ENCODE measurements around the gene HHIPL1.
"Not testable (repeated sequence)": the region's sequence is repeated elsewhere in the genome, so short reads cannot be mapped to it uniquely, and the experiment has no call there.

HHIPL1 gene

GRCh38 chr14:99660794-99661193, 15.9 kb downstream of the HHIPL1 start:
- no peak for DNase-seq

GRCh38 chr14:99661206-99661605, 16.3 kb downstream of the HHIPL1 start:
- DNase-seq: not testable (repeated sequence)

DNA sequence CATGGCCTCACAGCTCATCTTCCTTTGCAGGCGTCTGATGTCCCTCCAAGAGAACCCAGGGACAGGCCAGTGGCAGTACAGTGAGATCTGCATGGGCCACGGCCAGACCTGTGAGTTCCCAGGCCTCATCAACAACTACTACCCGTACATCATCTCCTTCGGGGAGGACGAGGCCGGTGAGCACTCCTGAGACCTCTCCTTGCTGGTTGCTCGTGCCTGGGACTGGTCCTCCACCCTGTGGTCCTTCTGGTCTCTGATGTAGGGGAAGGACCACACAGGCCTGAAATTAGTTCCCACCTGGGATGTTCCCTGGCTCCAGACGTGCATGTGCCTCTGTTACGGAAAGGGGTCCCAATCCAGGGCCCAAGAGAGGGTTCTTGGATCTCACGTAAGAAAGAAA, 17.9 kb downstream of the HHIPL1 start:
- DNase-seq: no peak

- DNase-seq: no peak
Measured at GRCh38 chr14:99663386-99664057, 18.6 kb downstream of the HHIPL1 start.

GRCh38 chr14:99664058-99664936, 19.4 kb downstream of the HHIPL1 start:
- DNase-seq: peak in 4 of 14 donors; percentile 7 to 47 (median 34)

GRCh38 chr14:99664937-99665273, 20.0 kb downstream of the HHIPL1 start:
- DNase-seq: no peak

DNA sequence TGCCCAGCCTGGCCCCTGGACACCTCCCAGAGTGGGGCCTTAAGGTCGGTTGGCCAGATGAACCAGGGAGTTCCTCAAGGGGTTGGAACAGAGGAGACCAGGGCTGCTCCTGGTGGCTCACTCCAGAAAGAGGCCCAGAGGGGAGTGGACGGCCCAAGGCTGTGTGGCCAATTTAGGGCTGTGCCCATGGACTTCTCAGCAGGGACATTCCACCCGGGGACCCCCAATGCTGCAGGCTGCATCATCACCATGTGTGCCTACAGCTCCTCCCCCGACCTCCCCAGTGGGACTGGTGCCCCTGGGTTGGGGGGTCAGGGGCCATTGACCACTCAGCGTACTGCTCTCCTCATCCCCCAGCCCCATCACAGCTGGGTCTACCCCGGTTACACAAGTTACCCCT, 21.6 kb downstream of the HHIPL1 start:
- DNase-seq: no peak

DNA sequence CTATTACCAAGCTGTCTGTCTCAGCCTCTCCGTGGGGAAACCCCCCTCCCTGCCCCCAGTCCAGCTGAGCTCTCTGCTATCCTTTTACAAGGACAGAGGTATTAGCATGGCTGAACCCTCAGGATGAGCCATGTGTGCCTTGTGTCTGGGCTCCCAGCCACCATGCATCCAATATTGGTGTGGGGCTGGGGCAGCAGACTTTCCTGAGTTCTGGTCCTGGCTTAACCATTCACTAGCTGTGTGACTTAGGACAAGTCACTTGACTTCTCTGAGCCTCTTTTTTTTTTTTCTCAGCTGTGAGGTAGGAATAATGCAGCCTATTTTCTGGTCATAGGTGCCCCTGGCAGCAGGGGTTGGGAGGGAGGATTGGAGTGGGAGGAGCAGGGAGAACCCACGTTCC, 22.1 kb downstream of the HHIPL1 start:
- no peak for DNase-seq

DNA sequence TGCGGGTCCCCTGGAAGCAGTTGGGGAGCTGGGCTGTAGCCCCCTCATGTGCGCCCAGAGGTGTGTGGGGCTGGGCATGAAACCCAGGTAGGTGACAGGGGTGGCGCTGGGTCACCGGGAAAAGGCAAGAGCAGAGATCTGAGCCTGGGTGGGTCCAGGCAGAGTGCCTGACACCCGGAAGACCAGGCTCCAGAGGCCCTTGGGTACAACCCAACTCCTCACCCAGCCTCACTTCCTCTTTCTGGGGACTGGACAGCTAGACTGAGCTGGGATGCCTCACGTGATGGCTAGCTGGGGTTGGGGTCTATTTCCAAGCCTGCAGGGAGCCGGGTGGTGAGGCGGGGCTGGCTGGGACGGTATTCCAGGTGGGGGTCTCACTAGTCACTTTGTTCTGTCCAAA, 22.9 kb downstream of the HHIPL1 start:
- no peak for DNase-seq

DNA sequence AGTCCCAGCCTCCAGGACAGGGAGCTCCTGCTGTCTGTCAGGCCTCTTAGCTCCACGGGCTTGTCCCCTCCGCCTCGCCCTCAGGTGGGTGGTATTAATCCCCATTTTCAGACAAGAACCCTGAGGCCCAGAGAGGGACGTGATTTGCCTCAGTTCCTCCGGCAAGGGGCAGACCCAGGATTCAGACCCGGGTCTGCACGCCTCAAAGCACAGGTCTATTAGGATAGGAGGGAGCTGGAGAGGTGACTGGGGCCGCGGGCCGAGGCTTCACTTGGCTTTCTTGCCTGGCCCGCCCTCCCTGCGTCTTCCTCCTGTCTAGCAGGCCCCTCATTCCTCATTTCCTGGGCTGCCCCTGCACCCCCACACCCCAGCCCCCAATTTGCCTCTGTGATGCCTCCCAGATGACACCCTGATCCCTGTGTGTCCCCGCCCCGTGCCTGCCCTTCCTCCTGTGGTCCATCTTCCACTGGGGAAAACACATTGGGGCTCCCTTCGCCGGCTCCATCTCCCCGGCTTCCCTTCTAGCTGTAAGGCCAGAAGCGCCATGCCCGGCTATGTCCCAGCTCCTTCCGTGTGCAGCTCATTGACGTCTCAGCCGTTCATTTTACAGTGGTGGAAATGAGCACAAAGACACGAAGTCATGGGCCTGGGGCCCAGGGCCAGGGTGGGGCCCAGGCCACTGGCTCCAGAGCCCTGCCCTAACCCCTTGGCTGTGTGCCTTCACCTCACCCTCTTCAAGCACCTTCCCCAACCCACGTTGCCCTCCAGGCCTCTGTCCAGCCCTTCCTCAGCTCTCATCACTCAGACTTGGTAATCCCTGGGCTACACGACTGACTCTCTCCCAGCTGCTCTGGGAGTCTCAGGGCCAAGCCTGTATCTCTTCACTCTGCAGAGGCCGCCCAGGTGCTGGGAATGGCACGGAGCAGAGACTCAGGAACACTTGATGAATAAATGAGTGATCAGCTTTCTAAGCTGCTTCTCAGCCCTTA, 23.7 kb downstream of the HHIPL1 start:
- no peak for DNase-seq

DNA sequence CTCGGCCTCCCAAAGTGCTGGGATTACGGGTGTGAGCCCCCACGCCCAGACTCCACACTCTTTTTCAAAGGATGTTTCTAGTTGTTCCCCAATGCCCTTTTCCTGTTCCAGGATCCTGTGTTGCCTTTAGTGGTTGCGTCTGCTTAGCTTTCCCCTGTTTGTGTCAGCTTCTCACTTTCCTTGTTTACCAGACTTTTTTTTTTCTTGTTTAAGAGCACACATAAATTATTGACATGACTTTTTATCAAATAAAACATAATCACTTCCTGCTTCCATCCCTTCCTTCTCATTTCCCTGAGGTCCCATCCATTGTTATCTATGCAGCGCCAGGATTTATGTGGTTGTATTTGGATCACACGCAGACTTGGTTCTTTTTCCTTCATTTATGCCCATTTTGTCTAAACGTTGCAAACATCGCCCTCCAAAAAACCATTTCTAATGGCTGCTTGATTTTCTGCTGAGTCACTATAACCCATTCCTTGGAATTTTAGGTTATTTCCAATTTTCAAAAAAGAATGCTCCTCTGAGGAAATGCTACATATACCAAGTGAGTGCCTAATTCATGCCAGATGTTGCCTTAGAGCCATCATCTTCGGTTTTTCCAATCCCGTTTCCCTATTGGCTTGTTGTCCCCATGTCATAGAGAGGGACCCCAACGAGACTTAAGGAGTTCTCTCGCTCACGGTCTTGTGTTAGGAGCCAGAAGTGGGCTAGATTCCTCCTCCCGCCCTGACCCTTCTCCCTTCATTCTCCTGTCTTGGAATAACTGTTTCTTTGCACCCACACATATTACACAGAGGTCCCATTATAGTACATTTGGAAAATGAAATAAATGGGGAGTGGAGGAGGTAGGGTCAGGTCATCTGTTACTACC, 25.7 kb downstream of the HHIPL1 start:
- DNase-seq: no peak

GRCh38 chr14:99671235-99672224, 26.6 kb downstream of the HHIPL1 start:
- peak in 4 of 14 donors; percentile 28 to 66 (median 43) for DNase-seq

DNA sequence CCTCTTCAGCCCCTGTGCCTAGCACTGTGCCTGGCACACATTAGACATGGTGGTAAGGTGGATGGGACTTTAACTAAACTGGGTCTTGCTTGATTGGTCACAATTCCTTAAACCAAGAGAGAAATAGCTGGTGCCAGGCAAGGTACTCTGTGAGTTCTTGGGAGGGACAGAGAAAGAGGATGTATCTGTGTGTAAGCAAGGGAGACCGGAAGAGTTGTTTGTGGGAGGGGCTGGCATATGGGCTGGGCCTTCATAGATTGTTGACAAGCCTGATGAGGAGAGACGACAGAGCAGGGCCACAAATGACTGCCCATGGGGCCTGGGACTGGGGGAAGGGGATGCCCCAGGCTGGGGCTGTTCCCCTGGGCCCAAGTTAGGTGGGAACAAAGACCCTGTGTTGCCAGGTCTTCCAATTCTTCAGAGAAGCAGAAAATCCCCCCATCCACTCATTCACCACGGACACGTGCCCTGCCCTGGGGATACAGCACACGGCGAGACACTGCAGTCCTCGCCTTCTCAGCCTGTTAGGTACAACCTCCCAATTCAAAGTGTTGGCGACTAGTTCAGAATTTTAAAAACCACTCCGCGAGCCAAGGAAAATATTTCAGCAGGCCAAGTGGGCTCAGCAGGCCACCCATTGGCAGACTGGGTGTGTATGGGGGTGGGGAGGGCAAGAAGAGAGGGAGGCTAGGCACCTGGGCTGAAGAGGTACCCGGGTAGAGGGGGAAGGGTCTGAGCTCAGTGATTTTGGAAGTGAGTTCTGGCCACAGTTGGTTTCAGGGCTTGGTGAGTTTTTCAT, 27.8 kb downstream of the HHIPL1 start:
- peak in 2 of 14 donors; percentile 13 to 21 for DNase-seq

DNA sequence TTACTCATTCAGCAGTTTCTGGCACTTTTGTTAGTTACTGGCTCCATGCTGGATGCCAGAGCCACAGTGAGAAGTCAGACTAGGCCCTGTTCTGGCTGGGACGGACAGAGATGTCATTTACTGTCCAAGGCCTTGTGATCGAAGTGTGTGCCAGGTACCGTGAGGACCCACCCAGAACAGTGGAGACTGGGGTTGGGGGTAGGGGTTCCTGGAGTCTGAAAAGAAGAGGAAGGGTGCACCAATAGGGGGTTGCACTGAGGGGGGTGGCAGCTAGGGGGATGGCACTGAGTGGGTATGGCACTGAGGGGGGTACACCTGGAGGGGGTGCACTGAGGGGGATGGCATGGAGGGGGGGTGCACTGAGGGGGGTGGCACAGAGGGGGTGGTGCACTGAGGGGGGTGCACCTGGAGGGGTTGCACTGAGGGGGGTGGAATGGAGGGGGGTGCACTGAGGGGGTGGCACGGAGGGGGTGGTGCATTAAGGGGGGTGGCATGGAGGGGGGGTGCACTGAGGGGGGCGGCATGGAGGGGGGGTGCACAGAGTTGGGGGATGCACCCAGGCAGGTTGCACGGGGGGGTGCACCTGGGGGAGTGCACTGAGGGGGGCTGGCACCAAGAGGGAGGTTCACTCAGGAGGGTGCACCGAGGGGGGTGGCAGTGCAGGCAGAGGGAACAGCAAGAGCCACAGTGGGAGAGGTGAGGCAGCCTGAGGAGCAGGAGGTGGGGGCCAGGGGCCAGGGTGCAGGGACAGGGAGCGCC, 28.6 kb downstream of the HHIPL1 start:
- no peak for DNase-seq

DNA sequence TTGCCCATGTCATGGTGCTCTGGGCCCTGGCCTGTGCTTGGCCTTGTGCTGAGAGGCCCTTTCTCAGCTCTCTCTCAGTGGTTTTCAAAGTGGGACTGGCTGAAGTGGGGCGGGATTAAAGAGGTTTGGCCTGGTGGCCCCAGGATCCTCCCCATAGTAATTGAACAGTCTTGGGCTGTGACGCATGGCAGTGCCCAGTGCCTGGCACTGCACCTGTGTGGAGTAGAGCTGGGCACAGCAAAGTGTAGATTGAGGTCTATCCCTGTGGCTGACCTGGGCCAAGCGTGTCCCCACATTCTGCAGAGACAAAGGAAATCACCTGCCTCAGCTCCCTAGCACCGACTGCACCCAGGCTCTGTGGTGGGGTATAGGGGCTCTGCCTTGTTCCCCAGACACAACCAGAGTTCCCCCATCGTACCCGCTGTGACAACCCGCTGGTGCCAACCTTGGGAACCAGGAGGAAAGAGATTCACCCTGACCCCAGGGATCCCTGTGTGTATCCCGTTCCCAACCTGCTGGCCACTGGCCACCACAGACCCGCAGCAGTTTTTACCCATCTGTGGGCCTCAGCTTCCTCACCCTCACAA, 29.2 kb downstream of the HHIPL1 start:
- no peak for DNase-seq

DNA sequence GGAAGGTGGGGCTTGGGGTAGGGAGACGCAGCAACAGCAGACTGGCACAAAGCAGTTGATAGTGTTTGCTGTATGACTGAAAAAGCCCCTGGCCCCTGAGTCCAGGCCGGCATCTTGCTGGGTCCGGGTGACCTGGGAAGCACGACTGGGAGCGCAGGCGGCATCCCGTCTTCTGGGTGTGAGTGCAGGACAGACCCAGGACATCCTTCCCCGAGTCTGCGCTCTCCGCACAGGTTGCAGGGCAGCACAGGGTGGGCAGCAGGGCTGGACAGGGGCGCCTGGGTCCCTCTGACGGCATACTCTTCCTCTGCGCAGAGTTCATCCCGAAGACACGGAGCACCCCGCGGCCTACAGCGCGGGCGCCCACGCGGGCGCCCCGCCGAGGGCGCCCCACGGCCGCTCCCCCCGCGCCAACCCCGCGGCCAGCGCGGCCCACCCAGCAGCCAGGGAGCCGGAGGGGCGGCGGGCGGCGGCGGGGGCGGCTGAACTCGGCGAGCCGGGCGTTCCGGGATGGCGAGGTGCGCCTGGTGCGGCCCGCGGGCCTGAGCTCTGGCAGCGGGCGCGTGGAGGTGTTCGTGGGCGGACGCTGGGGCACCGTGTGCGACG, 29.9 kb downstream of the HHIPL1 start:
- DNase-seq: no peak

DNA sequence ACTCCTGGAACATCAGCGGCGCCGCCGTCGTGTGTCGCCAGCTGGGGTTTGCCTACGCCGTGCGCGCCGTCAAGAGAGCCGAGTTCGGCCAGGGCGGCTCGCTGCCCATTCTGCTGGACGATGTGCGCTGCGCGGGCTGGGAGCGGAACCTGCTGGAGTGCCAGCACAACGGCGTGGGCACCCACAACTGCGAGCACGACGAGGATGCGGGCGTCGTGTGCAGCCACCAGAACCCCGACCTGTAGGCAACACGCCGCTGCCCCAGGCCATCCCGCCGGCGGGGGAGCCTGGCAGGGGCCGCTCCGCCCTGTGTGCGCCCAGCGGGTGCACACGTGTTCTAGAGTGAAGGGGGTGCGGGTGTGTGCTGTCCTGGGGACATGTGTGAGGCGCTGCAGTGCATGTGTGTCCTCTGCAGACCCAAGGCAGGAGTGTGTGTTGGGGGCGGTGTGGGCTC, 30.5 kb downstream of the HHIPL1 start:
- DNase-seq: no peak

GRCh38 chr14:99675951-99676350, 31.0 kb downstream of the HHIPL1 start:
- DNase-seq: no peak
